22Rv1 (cell line): ENCODE results near the gene CAPG.

ENCODE experiments used
- H3K27ac ChIP-seq: fragments of 450-650 bp; 2 replicates; pipeline ENCODE4 v1.5.1; 2017
- CTCF ChIP-seq: fragments of 450-650 bp; IDR thresholded peaks from 2 replicates; pipeline ENCODE4 v1.5.1; 2017; ENCODE audit warnings: mild to moderate bottlenecking
- ZFX ChIP-seq: fragments of 450-650 bp; IDR thresholded peaks from 2 replicates; pipeline ENCODE4 v1.6.1; 2017; ENCODE audit warnings: antibody characterized with exemption, borderline replicate concordance

CAPG gene

GRCh38 chr2:85438201-85439024, 28.2 kb upstream of the CAPG start:
- TF ChIP-seq CTCF (no peak), ZFX (no peak)
- H3K27ac ChIP-seq, result 0 out of 2 replicates have a peak overlapping the region, but pooled peaks have one; percentile 37

DNA sequence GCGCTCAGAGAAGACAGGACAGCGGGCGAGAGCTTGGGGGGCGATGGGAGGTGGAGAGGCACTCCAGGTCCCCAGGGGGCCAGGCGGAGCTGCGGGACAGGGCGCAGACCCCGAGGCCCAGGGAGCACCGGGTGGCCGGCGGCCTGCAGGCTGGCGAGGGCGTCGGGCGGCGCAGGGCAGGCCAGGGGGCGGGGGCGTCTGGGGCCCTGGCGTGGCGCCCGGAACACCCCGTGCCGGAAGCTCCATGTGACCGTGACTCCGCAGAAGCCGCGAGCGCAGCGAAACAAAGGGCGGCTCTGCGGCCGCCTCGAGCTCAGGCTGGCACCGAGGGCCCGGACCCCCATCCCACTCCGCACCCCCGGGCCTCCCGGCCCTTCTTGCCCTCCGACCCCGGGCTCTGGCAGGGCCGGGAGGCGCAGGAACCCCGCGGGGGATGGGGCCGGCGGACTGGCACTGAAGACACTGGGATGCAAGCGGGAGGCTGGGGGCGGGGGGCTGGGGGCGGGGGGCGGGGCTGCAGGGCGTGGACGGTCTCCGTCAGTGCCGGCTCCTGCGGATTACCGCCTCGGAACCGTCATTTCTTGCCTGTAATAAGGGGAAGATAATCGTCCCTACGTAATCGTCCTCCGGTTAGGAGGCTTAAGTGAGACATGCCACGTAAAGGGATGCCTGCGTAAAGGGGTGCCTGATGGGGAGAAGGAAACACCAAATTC, 27.5 kb upstream of the CAPG start:
- TF ChIP-seq ZFX (no peak), CTCF (no peak)
- peak overlapping the region; percentile 37 for H3K27ac ChIP-seq

- no peak for TF ChIP-seq CTCF
- TF ChIP-seq ZFX, result no peak
- peak overlapping the region; percentile 37 for H3K27ac ChIP-seq
These were observed 26.8 kb upstream of the CAPG start for GRCh38 chr2:85436836-85437487.

- H3K27ac ChIP-seq, result peak overlapping the region; percentile 37; the same call in 1 of the 2 replicates
These were observed 26.0 kb upstream of the CAPG start for GRCh38 chr2:85435981-85436835.

DNA sequence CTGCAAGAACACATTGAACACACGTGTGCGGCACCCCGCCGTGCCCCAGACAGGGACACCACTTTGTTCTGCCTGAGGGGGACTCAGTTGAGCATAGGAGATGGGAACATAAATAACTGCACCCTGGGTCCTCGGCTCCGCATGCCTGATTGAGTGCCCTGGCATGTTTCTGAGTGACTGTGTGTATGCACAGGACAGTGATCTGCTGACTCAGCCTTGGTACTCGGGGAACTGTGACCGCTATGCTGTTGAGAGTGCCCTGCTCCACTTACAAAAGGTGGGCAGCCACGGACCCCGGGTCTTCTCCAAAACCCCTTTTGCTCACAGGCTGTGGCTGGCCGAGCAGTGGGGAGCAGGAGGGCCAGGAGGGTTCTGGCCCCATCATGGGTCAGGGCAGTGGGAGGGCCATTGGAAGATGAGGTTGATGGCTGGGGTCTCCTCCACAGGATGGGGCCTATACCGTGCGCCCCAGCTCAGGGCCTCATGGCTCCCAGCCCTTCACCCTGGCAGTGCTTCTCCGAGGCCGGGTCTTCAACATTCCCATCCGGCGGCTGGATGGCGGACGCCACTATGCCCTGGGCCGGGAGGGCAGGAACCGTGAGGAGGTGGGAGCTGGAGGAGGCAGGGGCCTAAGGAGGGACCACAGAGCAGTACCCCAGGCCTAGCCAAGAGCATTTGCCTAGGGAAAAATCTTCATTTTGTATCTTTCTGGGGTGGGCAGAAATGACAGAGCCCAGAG, 25.2 kb upstream of the CAPG start:
- no peak overlapping the region for H3K27ac ChIP-seq
- no peak for TF ChIP-seq ZFX
- no peak for TF ChIP-seq CTCF

More at GRCh38 chr2:85435981-85436835, 26.0 kb upstream of the CAPG start:
- TF ChIP-seq ZFX, result no peak
- TF ChIP-seq CTCF, result peak; percentile 17

- 0 out of 2 replicates have a peak overlapping the region, but pooled peaks have one; percentile 20 for H3K27ac ChIP-seq
- TF ChIP-seq CTCF (no peak), ZFX (no peak)
These were observed 24.5 kb upstream of the CAPG start for GRCh38 chr2:85434696-85435095.
